DND-41 (cell line): ENCODE data around the gene FAM171A2.

ENCODE experiments used
- ATAC-seq: fragments of 200-7000 bp; cut with Tn5 transposase; 3 replicates; pipeline ENCODE4 v1.9.1; 2021; ENCODE audit warnings: low read depth; ENCODE audit not compliant: insufficient read depth
- DNase-seq: peaks from one replicate; pipeline ENCODE4 v3.0.0-alpha.2; 2020
- H2AFZ ChIP-seq: 2 replicates; pipeline ENCODE4 v1.6.0; 2012; ENCODE audit warnings: low read depth, low read length
- H3K27ac ChIP-seq: 2 replicates; pipeline ENCODE4 v1.5.1; 2012; ENCODE audit warnings: low read length, inconsistent platforms
- H3K27me3 ChIP-seq: fragments of 200-600 bp; sonication (generic); 2 replicates; pipeline ENCODE4 v1.6.0; 2012; ENCODE audit warnings: low read length, mild to moderate bottlenecking, inconsistent platforms; ENCODE audit not compliant: insufficient read depth, poor library complexity
- H3K36me3 ChIP-seq: 2 replicates; pipeline ENCODE4 v1.5.1; 2012; ENCODE audit warnings: low read length, inconsistent platforms; ENCODE audit not compliant: insufficient read depth
- H3K4me1 ChIP-seq: 2 replicates; pipeline ENCODE4 v1.5.1; 2012; ENCODE audit warnings: mild to moderate bottlenecking, low read length; ENCODE audit not compliant: insufficient read depth
- H3K4me2 ChIP-seq: 2 replicates; pipeline ENCODE4 v1.6.0; 2012; ENCODE audit warnings: mild to moderate bottlenecking, moderate library complexity, low read length, inconsistent platforms; ENCODE audit not compliant: insufficient read depth
- H3K4me3 ChIP-seq, 2 experiments: fragments of 200-600 bp in 1 of 2; shearing (Covaris generic) in 1 of 2; 2 replicates each; pipeline ENCODE4 v1.5.1; 2012 to 2016; ENCODE audit warnings: inconsistent platforms in 2 of 2, low read length in 2 of 2, mild to moderate bottlenecking in 2 of 2, low read depth in 1 of 2, moderate library complexity in 1 of 2
- H3K79me2 ChIP-seq: 2 replicates; pipeline ENCODE4 v1.6.0; 2012; ENCODE audit warnings: low read length, inconsistent platforms; ENCODE audit not compliant: insufficient read depth
- H3K9ac ChIP-seq: 2 replicates; pipeline ENCODE4 v1.6.0; 2012; ENCODE audit warnings: low read depth, mild to moderate bottlenecking, inconsistent platforms, low read length, moderate library complexity
- H3K9me3 ChIP-seq: 2 replicates; pipeline ENCODE4 v1.5.1; 2012; ENCODE audit warnings: low read length, moderate library complexity, mild to moderate bottlenecking, inconsistent platforms; ENCODE audit not compliant: insufficient read depth, severe bottlenecking
- H4K20me1 ChIP-seq: 2 replicates; pipeline ENCODE4 v1.6.0; 2012; ENCODE audit warnings: low read length; ENCODE audit not compliant: insufficient read depth
- EZH2 ChIP-seq: IDR thresholded peaks from 3 replicates; pipeline ENCODE4 v1.6.1; 2012; ENCODE audit warnings: borderline replicate concordance, low read depth, mild to moderate bottlenecking, moderate library complexity, low read length, inconsistent platforms; ENCODE audit not compliant: severe bottlenecking
- TF ChIP-seq, protein P1 (sequence below): IDR thresholded peaks from 2 replicates; pipeline ENCODE4 v1.5.1; 2012; ENCODE audit warnings: borderline replicate concordance, low read length, moderate library complexity, mild to moderate bottlenecking; ENCODE audit not compliant: poor library complexity, severe bottlenecking; ENCODE audit errors: extremely low read depth

FAM171A2 gene

DNA sequence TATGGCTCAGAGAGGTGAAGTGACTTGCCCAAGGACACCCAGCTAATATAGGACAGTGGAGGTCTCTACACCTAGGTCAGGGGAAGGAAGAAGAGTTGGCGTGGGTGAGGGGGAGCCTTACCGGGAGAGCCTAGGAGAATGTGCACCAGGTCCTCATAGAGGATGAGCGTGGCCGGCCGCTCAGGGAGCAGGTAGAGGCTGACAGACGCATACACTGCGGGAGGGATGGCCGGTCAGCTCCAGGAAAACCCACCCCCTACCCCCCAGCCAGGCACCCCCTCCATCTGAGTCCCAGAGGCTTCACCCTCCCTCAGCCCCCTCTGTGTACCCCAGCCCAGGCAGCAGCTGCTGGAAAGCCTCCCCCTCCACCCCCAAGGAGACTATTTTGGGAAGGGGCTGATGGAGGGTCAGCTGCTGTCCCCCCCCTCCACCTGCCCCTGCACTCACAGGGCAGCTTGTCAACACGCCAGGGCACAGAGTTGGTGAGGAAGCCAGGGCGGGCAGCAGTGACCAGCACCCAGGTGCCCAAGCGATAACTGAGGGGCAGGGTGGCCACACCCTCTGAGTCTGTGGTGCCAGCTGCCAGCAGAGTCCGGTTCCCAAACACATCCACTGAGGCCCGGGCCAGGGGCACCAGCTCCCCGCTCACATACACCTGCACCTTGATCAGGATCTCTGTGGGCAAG is 4.1 kb downstream of the FAM171A2 start:
- Histone ChIP-seq H3K4me3 (no peak overlapping the region), H3K79me2 (peaks cover 12% of the 10 kb centered on the region), H3K27me3 (no peaks in the 10 kb centered on the region), H3K9me3 (no peaks in the 10 kb centered on the region), H4K20me1 (peaks cover 43% of the 10 kb centered on the region), H3K4me1 (peaks cover 16% of the 10 kb centered on the region), H3K9ac (no peak overlapping the region), H3K36me3 (peaks cover 4% of the 10 kb centered on the region; the same call in 1 of the 2 replicates), H3K4me2 (no peak overlapping the region), H2AFZ (no peak overlapping the region), H3K27ac (no peak overlapping the region)
- DNase-seq (no peak), ATAC-seq (no peak)
- TF ChIP-seq, protein P1, sequence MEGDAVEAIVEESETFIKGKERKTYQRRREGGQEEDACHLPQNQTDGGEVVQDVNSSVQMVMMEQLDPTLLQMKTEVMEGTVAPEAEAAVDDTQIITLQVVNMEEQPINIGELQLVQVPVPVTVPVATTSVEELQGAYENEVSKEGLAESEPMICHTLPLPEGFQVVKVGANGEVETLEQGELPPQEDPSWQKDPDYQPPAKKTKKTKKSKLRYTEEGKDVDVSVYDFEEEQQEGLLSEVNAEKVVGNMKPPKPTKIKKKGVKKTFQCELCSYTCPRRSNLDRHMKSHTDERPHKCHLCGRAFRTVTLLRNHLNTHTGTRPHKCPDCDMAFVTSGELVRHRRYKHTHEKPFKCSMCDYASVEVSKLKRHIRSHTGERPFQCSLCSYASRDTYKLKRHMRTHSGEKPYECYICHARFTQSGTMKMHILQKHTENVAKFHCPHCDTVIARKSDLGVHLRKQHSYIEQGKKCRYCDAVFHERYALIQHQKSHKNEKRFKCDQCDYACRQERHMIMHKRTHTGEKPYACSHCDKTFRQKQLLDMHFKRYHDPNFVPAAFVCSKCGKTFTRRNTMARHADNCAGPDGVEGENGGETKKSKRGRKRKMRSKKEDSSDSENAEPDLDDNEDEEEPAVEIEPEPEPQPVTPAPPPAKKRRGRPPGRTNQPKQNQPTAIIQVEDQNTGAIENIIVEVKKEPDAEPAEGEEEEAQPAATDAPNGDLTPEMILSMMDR = no peak
- no peak for TF ChIP-seq EZH2

DNA sequence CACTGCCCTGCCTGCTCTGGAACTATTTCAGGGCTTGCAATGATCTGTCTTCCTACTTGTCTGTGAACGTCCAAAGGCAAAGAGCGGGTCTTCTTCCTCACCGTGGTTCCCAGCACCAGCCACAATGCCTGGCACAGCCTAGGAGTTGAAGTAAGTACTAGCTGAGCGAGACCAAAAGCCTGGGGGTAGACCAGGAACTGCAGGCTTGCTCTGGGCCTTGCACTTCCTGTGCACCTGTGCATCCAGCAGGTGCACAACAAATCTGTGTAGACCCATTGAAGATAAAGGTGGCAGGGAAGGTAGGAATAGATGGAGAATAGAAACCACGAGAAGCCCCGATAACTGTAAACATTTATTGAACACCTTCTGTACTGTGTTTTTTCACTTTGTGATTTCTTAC is 4.6 kb downstream of the FAM171A2 start:
- Histone ChIP-seq H3K9ac (no peak overlapping the region), H3K4me2 (no peak overlapping the region), H3K27me3 (no peaks in the 10 kb centered on the region), H3K9me3 (no peaks in the 10 kb centered on the region), H4K20me1 (peaks cover 43% of the 10 kb centered on the region), H3K4me3 (no peak overlapping the region), H3K27ac (no peak overlapping the region), H2AFZ (no peak overlapping the region), H3K36me3 (peaks cover 4% of the 10 kb centered on the region; the same call in 1 of the 2 replicates), H3K79me2 (peaks cover 12% of the 10 kb centered on the region), H3K4me1 (peaks cover 13% of the 10 kb centered on the region)
- ATAC-seq (no peak), DNase-seq (no peak)
- TF ChIP-seq, protein P1 = no peak
- no peak for TF ChIP-seq EZH2

DNA sequence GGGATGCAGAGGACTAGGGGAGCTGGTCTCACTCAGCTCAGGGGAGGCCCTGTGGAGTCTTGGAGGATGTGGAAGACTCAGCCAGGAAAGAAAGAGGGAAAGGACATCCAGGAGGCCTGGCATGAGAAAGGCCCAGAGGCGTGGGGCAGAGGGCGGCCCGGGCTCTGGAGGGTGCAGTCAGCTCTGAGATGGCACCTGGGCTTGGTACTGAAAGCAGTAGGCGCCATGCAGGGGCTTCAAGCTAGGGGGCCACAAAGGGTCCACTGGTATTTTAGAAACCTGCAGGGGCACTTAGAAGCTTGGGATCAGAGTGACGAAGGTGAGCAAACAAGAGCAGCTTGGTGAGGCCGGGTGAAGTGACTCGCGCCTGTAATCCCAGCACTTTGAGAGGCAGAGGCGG is 5.6 kb downstream of the FAM171A2 start:
- no peak overlapping the region for H3K4me3 ChIP-seq
- H3K27me3 ChIP-seq = no peaks in the 10 kb centered on the region
- no peaks in the 10 kb centered on the region for H3K9me3 ChIP-seq
- H3K4me1 ChIP-seq = peaks cover 10% of the 10 kb centered on the region
- H3K9ac ChIP-seq = no peak overlapping the region
- peaks cover 7% of the 10 kb centered on the region for H3K36me3 ChIP-seq
- peaks cover 43% of the 10 kb centered on the region for H4K20me1 ChIP-seq
- TF ChIP-seq, protein P1 = no peak
- TF ChIP-seq EZH2 = no peak
- H3K27ac ChIP-seq = no peak overlapping the region
- peaks cover 12% of the 10 kb centered on the region for H3K79me2 ChIP-seq
- no peak for DNase-seq
- no peak for ATAC-seq
- no peak overlapping the region for H3K4me2 ChIP-seq
- H2AFZ ChIP-seq = no peak overlapping the region
